Trophoblast cell (in vitro differentiated cells and primary cell): Measurements from ENCODE around the gene PSMD2.
A peak's percentile ranks its signal among the peaks of the same experiment; 100 is the strongest.

ENCODE experiments used
- DNase-seq, 2 donors: peaks; one replicate each; pipeline ENCODE4 v3.0.0-alpha.2; 2016
- H2AFZ ChIP-seq: 2 replicates; pipeline ENCODE4 v1.6.1; 2013; ENCODE audit warnings: low read length, moderate library complexity, mild to moderate bottlenecking; ENCODE audit not compliant: insufficient read depth, poor library complexity
- H2AK5ac ChIP-seq: 2 replicates; pipeline ENCODE4 v1.6.1; 2013; ENCODE audit warnings: mild to moderate bottlenecking, low read length
- H2BK120ac ChIP-seq: 2 replicates; pipeline ENCODE4 v1.6.1; 2013; ENCODE audit warnings: low read length, mild to moderate bottlenecking, moderate library complexity; ENCODE audit not compliant: insufficient read depth, poor library complexity
- H2BK12ac ChIP-seq: 2 replicates; pipeline ENCODE4 v1.6.1; 2013; ENCODE audit warnings: mild to moderate bottlenecking, low read length, moderate library complexity
- H2BK5ac ChIP-seq: 2 replicates; pipeline ENCODE4 v1.6.1; 2013; ENCODE audit warnings: low read length, low read depth, moderate library complexity, mild to moderate bottlenecking; ENCODE audit not compliant: poor library complexity
- H3K14ac ChIP-seq: 2 replicates; pipeline ENCODE4 v1.6.1; 2013; ENCODE audit warnings: mild to moderate bottlenecking, low read length
- H3K18ac ChIP-seq: 2 replicates; pipeline ENCODE4 v1.6.1; 2013; ENCODE audit warnings: mild to moderate bottlenecking, low read length
- H3K23ac ChIP-seq: 2 replicates; pipeline ENCODE4 v1.6.1; 2013; ENCODE audit warnings: low read length
- H3K27ac ChIP-seq: 2 replicates; pipeline ENCODE4 v1.5.1; 2013; ENCODE audit warnings: low read depth, mild to moderate bottlenecking, inconsistent platforms, low read length, moderate library complexity
- H3K27me3 ChIP-seq: 2 replicates; pipeline ENCODE4 v1.6.1; 2013; ENCODE audit warnings: inconsistent platforms, mild to moderate bottlenecking, low read length, moderate library complexity; ENCODE audit not compliant: insufficient read depth
- H3K36me3 ChIP-seq, 2 experiments: 1 replicate in 1 of 2; 2 replicates in 1 of 2; pipeline ENCODE4 v1.6.1; 2013; ENCODE audit warnings: low read length in 2 of 2, mild to moderate bottlenecking in 2 of 2, moderate library complexity in 1 of 2; ENCODE audit not compliant: insufficient read depth in 2 of 2, control insufficient read depth in 1 of 2
- H3K4ac ChIP-seq: 2 replicates; pipeline ENCODE4 v1.6.1; 2013; ENCODE audit warnings: low read depth, mild to moderate bottlenecking, low read length, moderate library complexity
- H3K4me1 ChIP-seq, 2 experiments: 1 replicate in 1 of 2; 2 replicates in 1 of 2; pipeline ENCODE4 v1.6.1; 2013; ENCODE audit warnings: low read length in 2 of 2, mild to moderate bottlenecking in 2 of 2, moderate library complexity in 1 of 2; ENCODE audit not compliant: insufficient read depth in 2 of 2, control insufficient read depth in 1 of 2
- H3K4me2 ChIP-seq: 2 replicates; pipeline ENCODE4 v1.6.1; 2013; ENCODE audit warnings: inconsistent platforms, mild to moderate bottlenecking, low read length, moderate library complexity
- H3K4me3 ChIP-seq: 2 replicates; pipeline ENCODE4 v1.5.1; 2013; ENCODE audit warnings: mild to moderate bottlenecking, low read depth, low read length, inconsistent platforms
- H3K79me1 ChIP-seq: one replicate; pipeline ENCODE4 v1.6.1; 2013; ENCODE audit warnings: low read length
- H3K79me2 ChIP-seq: 2 replicates; pipeline ENCODE4 v1.6.1; 2013; ENCODE audit warnings: low read length, mild to moderate bottlenecking; ENCODE audit not compliant: control insufficient read depth, insufficient read depth, poor library complexity
- H3K9ac ChIP-seq: 2 replicates; pipeline ENCODE4 v1.6.1; 2013; ENCODE audit warnings: mild to moderate bottlenecking, low read length
- H3K9me3 ChIP-seq: 2 replicates; pipeline ENCODE4 v1.6.1; 2013; ENCODE audit warnings: low read depth, mild to moderate bottlenecking, control low read depth, inconsistent platforms, low read length; ENCODE audit not compliant: insufficient read depth
- H4K12ac ChIP-seq: 2 replicates; pipeline ENCODE4 v1.6.1; 2013; ENCODE audit warnings: low read depth, mild to moderate bottlenecking, low read length, moderate library complexity
- H4K8ac ChIP-seq: 2 replicates; pipeline ENCODE4 v1.6.1; 2013; ENCODE audit warnings: low read depth, mild to moderate bottlenecking, low read length, moderate library complexity
- H4K91ac ChIP-seq: one replicate; pipeline ENCODE4 v1.6.1; 2013; ENCODE audit warnings: low read depth, mild to moderate bottlenecking, low read length, moderate library complexity
- WGBS: extraction: QIAGEN DNeasy Blood & Tissue Kit; methylation state at CpG from one replicate; pipeline ENCODE4 v1.1.7; 2013; ENCODE audit warnings: missing lambda C conversion rate; ENCODE audit not compliant: insufficient read length, insufficient coverage; ENCODE audit errors: extremely low coverage; 5-methylcytosine and 5-hydroxymethylcytosine counted together

The PSMD2 gene

GRCh38 chr3:184320104-184320445, 21.0 kb downstream of the PSMD2 start:
- Histone ChIP-seq H3K23ac (no peak overlapping the region), H3K79me1 (peaks cover 5% of the 10 kb centered on the region), H3K9ac (no peak overlapping the region), H2BK5ac (no peak overlapping the region), H3K4me3 (no peak overlapping the region), H3K4ac (peak overlapping the region; percentile 29), H3K9me3 (peaks cover 3% of the 10 kb centered on the region), H2AK5ac (no peak overlapping the region), H3K4me1 (peaks cover 14 to 15% of the 10 kb centered on the region in 2 experiments), H4K91ac (no peak overlapping the region), H3K36me3 (peaks cover 76 to 79% of the 10 kb centered on the region in 2 experiments), H4K12ac (no peak overlapping the region), H2BK120ac (no peak overlapping the region), H3K79me2 (peaks cover 34% of the 10 kb centered on the region), H3K27ac (no peak overlapping the region), H2BK12ac (no peak overlapping the region), H4K8ac (no peak overlapping the region), H2AFZ (no peak overlapping the region), H3K27me3 (no peaks in the 10 kb centered on the region), H3K14ac (no peak overlapping the region), H3K18ac (no peak overlapping the region), H3K4me2 (no peak overlapping the region)
- peak in 1 of 2 donors; percentile 37 for DNase-seq
- WGBS, result no CpG with 5 or more reads among the region's 4 CpGs

GRCh38 chr3:184321666-184322065, 22.6 kb downstream of the PSMD2 start:
- H4K12ac ChIP-seq, result no peak overlapping the region

GRCh38 chr3:184322731-184323487, 23.9 kb downstream of the PSMD2 start:
- peaks cover 82 to 90% of the 10 kb centered on the region in 2 experiments for H3K36me3 ChIP-seq
- no peak overlapping the region for H3K4me2 ChIP-seq
- no peak overlapping the region for H2BK5ac ChIP-seq
- no peak overlapping the region for H3K14ac ChIP-seq
- H3K23ac ChIP-seq, result no peak overlapping the region
- no peak for DNase-seq
- H3K79me1 ChIP-seq, result no peaks in the 10 kb centered on the region
- H2AK5ac ChIP-seq, result no peak overlapping the region
- peaks cover 3% of the 10 kb centered on the region for H3K9me3 ChIP-seq
- H2BK120ac ChIP-seq, result no peak overlapping the region
- H3K4me3 ChIP-seq, result no peak overlapping the region
- H3K27me3 ChIP-seq, result no peaks in the 10 kb centered on the region
- H3K9ac ChIP-seq, result no peak overlapping the region
- H4K8ac ChIP-seq, result no peak overlapping the region
- H4K12ac ChIP-seq, result no peak overlapping the region
- no peak overlapping the region for H2BK12ac ChIP-seq
- peaks cover 3 to 5% of the 10 kb centered on the region in 2 experiments for H3K4me1 ChIP-seq
- H3K18ac ChIP-seq, result no peak overlapping the region
- H4K91ac ChIP-seq, result no peak overlapping the region
- no peak overlapping the region for H2AFZ ChIP-seq
- no peak overlapping the region for H3K4ac ChIP-seq
- H3K27ac ChIP-seq, result no peak overlapping the region
- H3K79me2 ChIP-seq, result peaks cover 8% of the 10 kb centered on the region
- WGBS, result no CpG with 5 or more reads among the region's 20 CpGs

More at GRCh38 chr3:184321666-184322065, 22.6 kb downstream of the PSMD2 start:
- Histone ChIP-seq H3K4ac (no peak overlapping the region), H2AK5ac (no peak overlapping the region), H3K4me2 (no peak overlapping the region), H3K4me3 (no peak overlapping the region), H4K8ac (no peak overlapping the region), H3K9me3 (peaks cover 3% of the 10 kb centered on the region), H3K14ac (no peak overlapping the region), H2BK12ac (no peak overlapping the region), H2AFZ (no peak overlapping the region), H3K9ac (no peak overlapping the region), H3K27me3 (no peaks in the 10 kb centered on the region), H3K27ac (no peak overlapping the region), H3K36me3 (peaks cover 80 to 90% of the 10 kb centered on the region in 2 experiments), H3K79me1 (no peaks in the 10 kb centered on the region), H2BK5ac (no peak overlapping the region), H3K18ac (no peak overlapping the region), H3K79me2 (peaks cover 18% of the 10 kb centered on the region), H3K4me1 (peaks cover 6 to 14% of the 10 kb centered on the region in 2 experiments), H4K91ac (no peak overlapping the region), H2BK120ac (no peak overlapping the region), H3K23ac (no peak overlapping the region)
- DNase-seq, result no peak
- WGBS, result no CpG with 5 or more reads among the region's 5 CpGs

GRCh38 chr3:184323696-184324095, 24.7 kb downstream of the PSMD2 start:
- Histone ChIP-seq H3K27ac (no peak overlapping the region), H2BK120ac (no peak overlapping the region), H4K8ac (no peak overlapping the region), H3K36me3 (peaks cover 88 to 96% of the 10 kb centered on the region in 2 experiments), H4K12ac (no peak overlapping the region), H3K4me3 (no peak overlapping the region), H2AK5ac (no peak overlapping the region), H3K79me2 (peaks cover 8% of the 10 kb centered on the region), H2BK5ac (no peak overlapping the region), H3K4me1 (peaks cover 3 to 5% of the 10 kb centered on the region in 2 experiments), H3K27me3 (no peaks in the 10 kb centered on the region), H3K9me3 (peaks cover 3% of the 10 kb centered on the region), H3K4me2 (no peak overlapping the region), H3K23ac (no peak overlapping the region), H3K4ac (no peak overlapping the region), H3K14ac (no peak overlapping the region), H3K79me1 (no peaks in the 10 kb centered on the region), H4K91ac (no peak overlapping the region), H3K18ac (no peak overlapping the region), H3K9ac (no peak overlapping the region), H2AFZ (no peak overlapping the region), H2BK12ac (no peak overlapping the region)
- no peak for DNase-seq
- no CpG with 5 or more reads among the region's 8 CpGs for WGBS
